Measurements from ENCODE around the gene RAB34.

RAB34 gene

GRCh38 chr17:28675490-28675889, 42.2 kb downstream of the RAB34 start:
- peak; percentile 10 for DNase-seq

GRCh38 chr17:28669918-28670317, 47.8 kb downstream of the RAB34 start:
- DNase-seq = no peak

- no peak for DNase-seq
Observed at GRCh38 chr17:28667870-28668269, 49.8 kb downstream of the RAB34 start.

- DNase-seq = no peak
Observed at GRCh38 chr17:28665994-28666393, 51.7 kb downstream of the RAB34 start.
